NCI-H128 (cell line): ENCODE results near the gene ARHGEF3.

Source experiments
- DNase-seq: peaks from one replicate; lab custom pipeline; 2025; ENCODE audit not compliant: unreplicated experiment; lab: John Stamatoyannopoulos, UW

Gene ARHGEF3

DNA sequence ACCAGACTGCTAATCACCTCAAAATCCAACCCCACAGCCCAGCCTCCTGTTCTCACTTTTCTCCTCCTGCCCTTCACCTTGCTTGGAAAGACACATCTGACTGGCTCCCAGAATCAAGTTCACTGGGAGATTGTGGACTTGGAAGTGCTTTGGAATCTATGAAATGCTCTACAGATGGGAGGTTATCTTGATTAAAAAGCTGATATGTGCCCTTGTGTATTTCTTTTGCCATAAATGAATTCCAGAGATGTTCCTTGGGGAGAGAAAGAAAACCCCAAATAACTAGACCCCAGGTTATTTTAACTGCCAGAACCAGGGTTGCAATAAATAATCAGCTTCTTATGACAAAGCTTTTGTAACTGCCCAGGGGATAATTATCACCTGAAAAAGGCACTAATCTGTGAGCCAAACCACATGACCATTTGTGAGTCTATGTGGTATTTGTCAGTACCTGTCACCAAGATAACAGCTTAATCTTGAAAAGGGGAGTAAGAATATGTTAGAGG is 21.7 kb upstream of the ARHGEF3 start:
- no peak for DNase-seq

GRCh38 chr3:56822501-56822900 is 20.8 kb upstream of the ARHGEF3 start:
- no peak for DNase-seq

DNA sequence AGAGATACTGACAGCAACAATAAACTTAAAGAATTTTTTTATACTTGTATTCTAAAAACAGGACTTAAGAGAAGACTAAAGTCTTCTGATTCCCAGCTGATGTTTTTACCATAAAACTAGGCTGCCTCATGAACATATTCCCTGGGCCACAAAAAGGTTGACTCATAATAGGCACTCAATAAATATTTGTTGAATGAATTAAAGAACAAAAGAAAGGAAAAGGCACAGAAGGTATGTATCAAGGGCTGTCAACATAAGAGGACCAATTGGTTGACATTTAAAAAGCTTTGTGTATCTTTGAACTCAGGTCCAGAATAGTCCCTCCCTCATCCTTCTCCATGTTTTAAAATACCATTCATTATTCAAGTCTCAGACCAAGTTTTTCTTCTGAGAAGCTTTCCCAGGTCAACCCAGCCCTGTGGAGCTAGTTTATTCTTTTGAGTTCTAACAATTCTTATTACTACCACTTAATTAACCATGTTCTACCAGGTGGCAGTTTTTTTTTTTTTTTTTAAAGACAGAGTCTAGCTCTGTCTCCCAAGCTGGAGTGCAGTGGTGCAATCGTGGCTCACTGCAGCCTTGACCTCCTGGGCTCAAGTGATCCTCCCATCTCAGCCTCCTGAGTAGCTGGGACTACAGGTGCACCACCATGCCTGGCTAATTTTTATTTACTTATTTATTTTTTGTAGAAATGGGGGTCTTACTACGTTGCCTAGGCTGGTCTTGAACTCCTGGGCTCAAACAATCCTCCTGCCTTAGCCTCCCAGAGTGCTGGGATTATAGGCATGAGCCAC is 17.5 kb upstream of the ARHGEF3 start:
- no peak for DNase-seq

GRCh38 chr3:56818156-56818985 is 16.6 kb upstream of the ARHGEF3 start:
- no peak for DNase-seq

GRCh38 chr3:56817646-56818045 is 15.9 kb upstream of the ARHGEF3 start:
- DNase-seq = no peak

- DNase-seq = no peak
Measured at GRCh38 chr3:56816061-56816460, 14.3 kb upstream of the ARHGEF3 start.

- no peak for DNase-seq
Measured at GRCh38 chr3:56815589-56815988, 13.8 kb upstream of the ARHGEF3 start.

DNA sequence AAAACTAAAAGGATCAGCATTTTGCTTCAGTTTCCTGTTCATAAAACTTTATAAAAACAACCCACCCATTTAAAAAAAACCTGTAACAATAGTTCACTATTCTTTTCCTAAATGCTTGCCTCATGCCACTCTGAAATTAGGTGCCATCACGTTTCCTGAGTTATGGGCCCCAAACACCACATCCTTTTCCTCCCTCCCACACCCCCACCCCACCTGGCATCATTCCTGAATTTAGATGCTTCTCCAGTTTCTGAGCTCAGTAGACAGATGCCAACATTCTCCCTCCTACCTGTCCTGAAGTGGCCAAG is 11.9 kb upstream of the ARHGEF3 start:
- DNase-seq = no peak

- DNase-seq = no peak
Measured at GRCh38 chr3:56812754-56813652, 11.3 kb upstream of the ARHGEF3 start.

DNA sequence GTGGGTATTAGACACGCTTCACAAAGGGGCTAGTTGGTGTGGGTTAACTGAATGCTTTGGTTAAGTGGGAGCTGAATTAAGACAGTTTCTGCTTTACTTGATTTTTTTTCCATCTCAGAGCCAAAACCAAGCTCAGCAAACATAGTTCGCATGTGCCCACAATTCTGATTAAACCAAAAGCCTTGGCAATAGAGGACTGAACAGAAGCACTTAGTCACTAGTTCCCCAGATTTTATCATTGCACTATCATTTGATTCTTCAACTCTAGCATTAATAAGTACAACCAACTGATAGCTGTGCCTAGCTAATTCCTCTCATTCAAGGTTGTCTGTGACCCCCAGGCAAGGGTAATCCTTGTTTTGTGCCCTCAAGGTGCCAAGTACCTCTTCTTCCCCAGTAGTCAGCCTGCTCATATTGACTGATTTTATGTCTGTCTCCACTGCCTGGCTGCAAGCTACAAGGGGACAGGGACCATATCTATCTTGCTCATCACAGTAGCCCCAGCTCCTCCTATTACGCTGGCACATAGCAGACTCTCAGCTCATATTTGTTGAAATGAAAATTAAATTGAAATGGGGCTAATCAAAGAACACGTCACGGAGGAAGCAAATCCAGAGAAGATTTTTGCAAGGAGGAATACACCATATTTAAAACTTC is 9.9 kb upstream of the ARHGEF3 start:
- DNase-seq = no peak

DNA sequence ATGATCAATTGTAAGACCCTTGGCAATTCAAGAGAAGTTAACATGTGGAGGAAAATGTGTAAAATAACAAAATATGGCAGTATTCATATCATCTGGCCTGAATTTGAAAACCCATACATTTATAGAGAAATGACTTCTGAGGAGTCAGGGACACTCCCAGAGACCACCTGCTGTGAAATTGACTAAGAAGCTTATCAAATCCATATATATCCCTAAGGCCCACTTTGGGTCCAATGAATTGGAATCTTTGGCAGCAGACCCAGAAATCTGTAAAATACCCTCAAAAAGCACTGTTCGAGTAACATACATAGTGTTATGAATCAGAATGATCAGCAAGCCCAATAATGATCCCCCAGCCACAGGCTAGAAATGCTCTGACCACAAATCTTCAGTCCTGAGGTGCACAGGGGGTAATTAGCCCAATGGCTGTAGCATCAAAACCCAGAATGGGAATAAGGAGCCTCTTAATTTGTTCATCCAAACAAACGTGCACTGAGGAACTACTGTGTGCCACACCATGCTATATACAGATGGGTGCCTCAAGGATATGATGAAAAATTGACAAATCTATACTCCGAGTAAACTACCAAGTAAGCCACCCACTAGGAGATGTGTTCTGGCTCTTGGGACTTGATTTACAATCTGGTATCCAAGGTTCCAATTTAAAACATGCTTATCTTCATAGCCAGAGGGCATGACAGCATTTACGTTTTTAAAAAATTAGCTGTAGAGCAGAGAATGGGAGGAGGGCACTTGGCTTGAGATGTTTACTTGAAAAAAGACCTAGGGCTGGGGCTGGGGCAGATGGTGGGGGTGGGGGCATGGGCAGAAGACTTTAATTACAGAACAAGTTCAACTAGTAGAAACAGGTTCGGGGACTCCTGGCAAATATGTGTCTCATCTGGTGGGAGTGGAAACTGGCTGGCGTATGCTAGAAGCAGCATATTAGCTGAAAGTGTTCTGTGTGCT is 9.1 kb upstream of the ARHGEF3 start:
- no peak for DNase-seq

DNA sequence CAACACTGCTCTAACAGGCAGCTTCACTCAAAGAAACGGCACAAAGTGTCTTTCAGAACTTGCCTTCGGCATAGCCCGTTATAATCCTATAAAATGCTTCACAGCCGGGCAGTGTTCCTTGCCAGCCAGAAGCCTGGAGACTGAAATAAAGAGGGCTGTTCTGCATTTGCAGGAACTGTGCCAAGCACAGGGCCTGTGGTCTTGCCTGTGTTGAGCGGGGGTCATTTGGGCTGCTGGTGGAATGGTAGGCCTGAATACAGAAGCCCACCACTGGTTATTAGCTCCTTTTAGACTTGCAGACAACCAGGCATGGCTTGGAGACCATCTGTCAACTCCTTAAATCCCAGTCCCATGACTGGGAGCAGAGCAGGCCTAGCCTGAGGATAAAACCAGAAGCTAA is 4.7 kb upstream of the ARHGEF3 start:
- DNase-seq = no peak

DNA sequence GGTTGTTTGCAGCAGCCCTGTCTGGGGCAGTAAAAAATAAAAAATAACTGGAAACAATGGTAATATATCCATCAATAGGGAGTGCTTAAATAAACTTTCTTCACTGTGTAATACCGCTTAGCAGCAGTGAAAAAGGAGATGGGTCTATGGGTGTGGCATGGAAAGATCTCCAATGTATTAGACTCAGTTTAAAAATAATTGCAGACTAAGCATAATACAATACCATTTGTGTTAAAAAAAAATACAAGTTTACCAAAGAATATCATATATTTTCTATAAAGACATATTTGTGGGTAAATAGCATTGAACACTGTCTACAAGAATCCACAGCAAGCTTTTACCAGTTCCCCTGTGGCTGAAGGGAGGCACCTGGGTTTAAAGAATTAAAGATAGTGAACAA is 1.0 kb upstream of the ARHGEF3 start:
- no peak for DNase-seq

GRCh38 chr3:56802378-56802745 is 613 bp upstream of the ARHGEF3 start:
- no peak for DNase-seq

- DNase-seq = no peak
Measured at GRCh38 chr3:56800832-56801661, 702 bp downstream of the ARHGEF3 start.

- DNase-seq = no peak
Measured at GRCh38 chr3:56800130-56800831, 1.5 kb downstream of the ARHGEF3 start.

DNA sequence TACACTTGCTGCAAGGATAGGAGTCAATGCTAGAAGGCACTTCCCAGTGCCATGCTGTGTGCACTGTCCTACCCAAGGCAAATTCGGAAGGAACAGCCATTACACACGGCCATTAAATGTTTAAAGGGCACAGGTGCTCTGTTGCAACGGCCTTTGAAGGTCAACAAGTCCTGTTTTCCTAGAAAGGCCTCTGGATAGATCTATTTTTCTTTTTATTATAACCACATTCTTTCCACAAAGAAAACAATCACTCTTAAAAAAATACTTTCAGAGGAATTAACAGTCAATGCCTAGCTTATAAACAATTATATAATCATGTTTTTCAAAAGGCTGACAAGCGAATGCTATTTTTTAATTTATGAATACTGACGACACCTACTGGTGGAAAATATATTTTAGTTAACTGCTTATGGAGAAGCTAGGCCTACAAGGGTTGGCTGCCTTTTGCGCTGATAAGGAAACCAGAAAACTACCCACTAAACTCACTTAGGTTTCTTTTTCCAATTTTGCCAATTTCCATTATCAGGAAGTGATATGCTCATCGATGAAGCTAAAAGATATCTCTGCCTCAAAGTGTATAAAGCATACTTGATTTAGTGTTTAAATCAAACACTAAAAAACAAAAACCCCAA is 2.4 kb downstream of the ARHGEF3 start:
- DNase-seq = no peak

DNA sequence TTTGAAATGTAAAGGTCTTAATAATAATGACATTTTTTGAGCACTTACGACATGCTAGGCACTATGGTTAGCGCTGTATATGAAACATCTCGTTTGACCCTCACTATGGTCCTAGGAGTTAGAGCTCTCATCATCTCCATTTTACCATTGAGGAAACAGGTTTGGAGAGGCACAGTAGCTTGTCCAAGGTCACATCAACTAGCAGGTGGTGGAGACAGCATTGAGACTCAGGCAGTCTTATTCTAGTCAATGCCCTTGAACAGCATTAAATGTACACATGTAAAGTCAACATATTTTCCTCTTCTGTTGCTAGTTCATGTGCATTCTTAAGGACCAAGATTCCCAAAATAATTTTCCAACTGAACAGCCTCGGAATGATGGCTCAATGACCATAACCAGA is 4.8 kb downstream of the ARHGEF3 start:
- no peak for DNase-seq
